HL-60 (cell line): ENCODE results near the gene MTHFD1L.

Experiments
- CTCF ChIP-seq: IDR thresholded peaks from one replicate; pipeline ENCODE4 v1.5.1; 2011; ENCODE audit warnings: low read length, control low read depth, inconsistent platforms; ENCODE audit not compliant: insufficient read depth
- GABPA ChIP-seq: IDR thresholded peaks from 2 replicates; pipeline ENCODE4 v1.6.1; 2012; ENCODE audit warnings: low read depth
- POLR2AphosphoS5 ChIP-seq: IDR thresholded peaks from 2 replicates; pipeline ENCODE4 v1.6.1; 2012; ENCODE audit warnings: low read depth
- REST ChIP-seq: IDR thresholded peaks from 2 replicates; pipeline ENCODE4 v1.6.1; 2012; ENCODE audit warnings: low read depth; ENCODE audit not compliant: insufficient replicate concordance

- TF ChIP-seq CTCF (no peak), POLR2AphosphoS5 (no peak), GABPA (no peak), REST (no peak)
These were observed 116.2 kb downstream of the MTHFD1L start for GRCh38 chr6:150981669-150982068.
